Endometrium (tissue), 2 donors: ENCODE measurements around the gene SNAP29.
"Not testable (repeated sequence)": the region's sequence is repeated elsewhere in the genome, so short reads cannot be mapped to it uniquely, and the experiment has no call there.

ENCODE experiments used
- FAIRE-seq: peaks from 2 replicates; lab custom pipeline; 2012; peaks lifted over from hg19 to GRCh38; lab: Jason Lieb, UNC
- donor health status: control.
- donor health status: control.

Gene SNAP29

DNA sequence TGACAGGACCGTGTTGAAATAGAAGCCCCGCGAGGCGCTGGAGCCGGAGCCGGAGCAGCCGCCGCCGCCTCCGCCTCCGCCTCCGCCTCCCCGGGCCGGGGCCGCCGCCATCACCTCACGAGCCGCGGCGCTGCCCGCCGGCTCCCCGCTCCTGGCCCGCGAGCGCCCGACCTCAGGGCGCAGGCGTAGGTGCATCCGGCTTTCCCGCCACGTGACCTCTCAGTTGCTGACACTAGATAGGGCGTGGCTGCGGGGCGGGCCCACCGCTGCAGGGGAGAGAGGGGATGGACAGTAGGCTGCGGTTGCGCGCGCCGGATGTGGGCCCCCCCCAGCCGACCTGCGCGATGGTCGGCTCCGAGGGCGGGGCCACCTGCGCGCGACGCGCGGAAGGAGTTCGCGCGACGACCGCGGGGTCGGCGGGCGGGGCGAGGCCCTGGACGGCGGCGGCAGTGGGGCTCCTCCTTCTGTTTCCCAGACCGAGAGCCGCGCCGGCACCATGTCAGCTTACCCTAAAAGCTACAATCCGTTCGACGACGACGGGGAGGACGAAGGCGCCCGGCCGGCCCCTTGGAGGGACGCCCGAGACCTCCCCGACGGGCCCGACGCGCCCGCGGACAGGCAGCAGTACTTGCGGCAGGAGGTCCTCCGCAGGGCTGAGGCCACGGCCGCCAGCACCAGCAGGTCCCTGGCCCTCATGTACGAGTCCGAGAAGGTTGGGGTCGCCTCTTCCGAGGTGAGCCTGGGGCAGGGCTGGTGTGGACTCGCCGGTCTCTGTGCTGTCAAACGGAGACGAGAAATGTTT lies at the start of gene SNAP29, which contains the start of gene PI4KA:
SNAP29 (plus strand) TSS at position 393 of the 802 bp plus-strand sequence; CDS start at position 497, 104 bp downstream.
PI4KA (minus strand) TSS at position 197 of the 802 bp plus-strand sequence; CDS start at position 111, 86 bp downstream.
- FAIRE-seq = no peak

DNA sequence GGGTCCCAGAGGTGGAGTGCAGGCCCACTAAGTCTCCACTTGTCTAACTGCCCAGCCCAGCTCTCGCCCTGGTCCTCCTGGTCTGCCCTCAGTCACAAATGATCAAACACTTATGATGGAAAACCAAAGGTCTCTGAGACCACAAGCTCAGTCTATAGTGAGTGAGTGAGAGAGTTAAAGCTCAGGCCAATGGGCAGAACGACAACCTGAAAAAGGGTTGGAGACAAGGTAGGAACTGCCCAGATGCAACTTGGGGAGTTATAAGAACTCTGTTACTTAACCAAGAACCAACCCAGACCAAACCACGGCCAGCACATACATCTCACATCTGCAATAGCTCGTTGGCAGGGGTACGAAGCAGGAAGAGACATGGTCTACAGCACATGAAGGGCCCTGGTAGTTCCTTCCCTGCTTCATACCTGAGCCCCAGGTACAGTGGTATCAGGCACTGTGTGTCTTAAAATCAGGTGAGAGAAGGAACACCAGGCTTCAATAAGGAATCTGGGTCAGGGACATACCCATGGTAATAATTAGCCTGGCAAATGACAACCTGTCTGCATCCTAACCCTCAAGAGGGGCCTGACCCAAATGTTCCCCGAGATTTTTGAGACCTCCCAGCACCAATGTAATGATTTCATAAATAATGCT lies 49.1 kb upstream of the SNAP29 start:
- FAIRE-seq = no peak

DNA sequence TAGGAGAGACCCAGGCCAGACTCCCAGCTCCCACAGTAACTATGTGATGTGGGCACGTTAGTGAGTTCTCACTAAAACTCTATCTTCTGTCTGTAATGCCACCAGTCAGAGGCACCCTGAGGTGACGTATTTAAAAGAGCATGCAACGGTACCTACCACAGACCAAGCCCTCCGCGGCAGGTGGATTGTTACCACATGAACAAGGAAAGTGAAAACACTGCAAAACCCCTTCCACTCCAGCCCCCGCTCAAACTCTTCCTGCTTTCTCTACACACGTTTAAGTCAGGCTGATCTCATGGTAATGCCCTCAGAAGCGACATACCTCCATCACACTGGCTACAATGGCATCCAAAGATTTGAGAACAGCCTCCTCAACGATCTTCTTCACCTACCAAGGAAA lies 48.2 kb upstream of the SNAP29 start:
- FAIRE-seq = no peak

DNA sequence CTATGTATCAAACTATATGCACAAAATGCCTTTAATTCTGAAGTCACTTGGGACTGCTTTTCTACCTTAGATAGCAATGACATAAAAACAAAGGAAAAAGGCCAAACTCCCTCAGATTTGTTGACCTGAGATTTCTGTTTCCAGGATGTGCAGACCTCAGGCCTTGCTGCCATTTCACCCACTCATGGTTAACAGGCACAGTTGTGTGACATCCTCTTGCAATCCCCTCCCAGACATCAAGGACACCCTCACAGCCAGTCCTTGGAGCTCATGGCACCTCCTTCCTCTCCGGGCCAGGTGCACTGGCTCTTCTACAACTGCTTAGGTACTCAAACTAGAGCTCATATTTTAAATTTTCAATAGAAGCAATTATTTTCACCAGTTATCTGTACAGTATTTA lies 47.6 kb upstream of the SNAP29 start:
- FAIRE-seq = no peak

DNA sequence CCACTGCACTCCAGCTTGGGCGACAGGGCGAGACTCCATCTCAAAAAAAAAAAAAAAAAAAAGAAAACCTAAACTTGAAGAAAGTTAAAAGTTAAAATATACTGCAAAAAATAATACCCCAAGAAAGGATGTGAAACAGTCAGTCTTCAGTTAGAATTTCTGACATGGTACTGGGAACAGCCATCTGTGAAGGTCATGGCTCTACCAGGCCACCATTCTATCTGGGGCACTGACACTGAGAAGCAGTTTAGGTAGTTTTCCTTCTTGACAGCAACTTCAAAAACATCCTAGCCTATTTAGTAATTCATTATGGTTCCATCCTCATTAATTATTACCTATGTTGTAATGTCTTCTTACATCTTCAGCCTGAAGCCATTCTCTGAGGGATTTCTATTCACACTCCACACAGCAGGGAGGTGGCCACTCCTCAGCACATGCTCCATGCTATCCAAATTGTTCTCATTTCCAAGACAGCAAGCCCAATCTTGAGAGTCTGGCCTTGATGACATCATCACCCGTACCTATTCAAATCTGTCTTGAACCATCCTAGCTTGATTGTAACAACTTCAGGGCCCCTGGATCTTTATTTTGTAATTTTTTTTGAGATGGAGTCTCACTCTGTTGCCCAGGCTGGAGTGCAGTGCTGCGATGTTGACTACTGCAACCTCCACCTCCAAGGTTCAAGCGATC lies 46.7 kb upstream of the SNAP29 start:
- no peak for FAIRE-seq

DNA sequence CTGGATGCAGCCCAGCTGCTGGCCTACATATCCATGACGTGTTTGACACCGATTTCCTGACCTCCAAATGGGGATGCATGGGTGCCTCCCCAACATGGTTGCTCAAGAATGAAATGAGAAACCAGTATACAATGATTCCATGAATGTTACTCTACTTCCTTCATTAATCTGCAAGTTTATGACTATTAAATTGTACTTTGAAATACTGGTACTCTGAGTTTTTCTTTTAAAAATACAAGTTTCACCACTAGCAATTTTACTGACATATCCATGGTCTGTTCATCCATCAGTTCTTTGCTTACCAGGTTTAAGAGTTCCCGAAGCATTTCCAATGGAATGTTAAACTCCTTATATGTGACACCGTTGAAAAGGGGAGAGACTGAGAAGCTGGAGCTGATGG lies 45.8 kb upstream of the SNAP29 start:
- no peak for FAIRE-seq

DNA sequence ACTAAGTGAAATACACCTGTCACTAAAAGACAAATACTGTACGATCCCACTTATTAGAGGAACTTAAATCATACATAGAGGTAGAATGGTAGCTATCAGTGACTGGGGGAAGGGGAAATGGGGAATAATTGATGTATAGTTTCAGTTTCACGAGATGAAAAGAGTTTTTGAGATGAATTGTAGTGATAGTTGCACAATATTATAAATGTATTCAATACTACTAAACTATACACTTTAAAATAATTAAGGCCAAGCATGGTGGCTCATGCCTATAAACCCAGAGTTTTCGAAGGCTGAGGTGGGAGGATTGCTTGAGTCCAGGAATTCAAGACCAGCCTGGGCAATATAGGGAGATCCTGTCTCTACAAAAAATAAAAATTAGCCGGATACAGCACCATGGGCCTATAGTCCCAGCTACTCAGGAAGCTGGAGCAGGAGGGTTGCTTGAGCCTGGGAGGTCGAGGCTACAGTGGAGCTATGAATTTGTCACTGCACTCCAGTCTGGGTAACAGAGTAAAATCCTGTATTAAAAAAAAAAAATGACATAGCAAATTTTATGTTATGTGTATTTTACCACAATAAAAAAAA lies 44.5 kb upstream of the SNAP29 start:
- no peak for FAIRE-seq

DNA sequence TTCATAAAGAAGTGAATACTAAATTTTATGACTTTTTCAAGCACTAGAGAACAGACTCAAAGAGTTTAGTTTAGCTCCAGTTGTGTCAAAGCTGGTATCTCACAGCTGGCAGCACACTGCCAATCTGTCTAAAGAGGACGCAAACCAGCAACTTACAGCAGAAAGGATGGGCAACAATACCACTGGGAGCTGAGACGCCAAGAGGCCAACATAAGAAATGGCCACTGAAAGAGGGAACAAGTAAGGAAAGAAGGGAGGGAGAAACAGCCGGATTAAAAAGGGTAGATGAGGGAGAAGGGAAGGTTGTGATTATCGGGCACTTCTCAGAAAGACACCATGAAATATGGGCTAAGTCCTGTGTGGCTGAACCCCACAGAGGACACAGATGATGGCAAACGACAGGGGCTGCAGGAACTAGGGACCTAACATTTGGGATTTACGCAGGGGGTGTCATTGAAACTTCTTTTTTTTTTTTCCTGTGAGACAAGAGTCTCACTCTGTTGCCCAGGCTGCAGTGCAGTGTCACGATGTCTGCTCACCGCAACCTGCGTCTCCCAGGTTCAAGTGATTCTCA lies 43.2 kb upstream of the SNAP29 start:
- FAIRE-seq = no peak

DNA sequence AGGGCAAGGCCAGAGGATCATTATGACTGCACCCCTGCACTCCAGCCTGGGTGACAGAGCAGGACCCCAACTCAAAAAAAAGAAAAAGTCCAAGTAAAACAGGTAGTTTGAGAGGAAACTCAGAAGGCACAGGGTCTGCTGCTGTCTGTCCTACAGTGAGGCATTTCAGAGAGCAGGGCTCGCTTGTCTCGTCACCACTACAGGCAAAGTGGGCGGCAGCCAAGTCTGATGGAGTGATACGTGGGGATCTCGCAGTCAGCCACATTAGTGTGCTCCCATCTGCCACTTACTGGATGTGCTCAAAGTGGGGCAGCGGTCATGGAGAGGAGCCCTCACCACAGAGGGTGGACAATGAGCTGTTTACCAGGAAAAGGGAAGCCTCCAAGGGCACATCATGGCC lies 42.2 kb upstream of the SNAP29 start:
- FAIRE-seq = no peak

DNA sequence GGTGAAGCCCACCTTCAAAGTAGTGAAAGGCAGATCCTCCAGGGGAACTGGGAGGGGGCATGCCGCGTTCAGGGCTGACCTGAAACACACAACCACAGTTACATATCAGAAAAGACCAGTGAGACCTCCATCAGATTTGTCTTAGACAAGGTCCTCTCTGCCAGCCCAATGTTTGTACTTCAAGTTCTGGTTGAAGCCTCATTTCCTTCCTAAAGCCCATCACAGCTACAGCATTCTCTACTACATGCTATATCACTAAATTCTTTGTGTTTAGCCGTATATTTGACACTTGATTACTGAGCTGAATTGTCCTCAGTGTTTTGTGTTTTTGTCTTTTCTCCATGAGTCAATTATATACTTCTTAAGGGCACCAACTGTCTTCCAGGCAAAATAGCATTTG lies 40.3 kb upstream of the SNAP29 start:
- FAIRE-seq = no peak

DNA sequence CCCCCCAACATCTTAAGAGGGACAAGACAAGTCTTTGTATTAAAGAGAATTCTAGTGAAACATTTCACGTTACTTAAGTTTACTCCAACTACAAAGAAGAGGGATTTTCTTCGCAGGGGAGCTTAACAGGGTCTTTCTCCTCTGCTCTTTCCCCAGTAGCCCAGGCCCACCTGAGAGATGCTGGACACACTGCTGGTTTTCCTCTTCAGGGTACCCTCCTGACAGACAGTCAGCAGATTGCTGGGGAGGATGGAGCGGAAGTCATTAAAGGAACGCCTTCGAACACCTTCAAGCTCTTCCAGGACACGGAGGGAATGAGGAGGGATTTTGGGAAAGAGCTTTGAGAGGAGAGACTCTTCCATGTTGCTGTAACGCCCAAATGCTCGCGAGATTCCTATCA lies 39.3 kb upstream of the SNAP29 start:
- FAIRE-seq = no peak

DNA sequence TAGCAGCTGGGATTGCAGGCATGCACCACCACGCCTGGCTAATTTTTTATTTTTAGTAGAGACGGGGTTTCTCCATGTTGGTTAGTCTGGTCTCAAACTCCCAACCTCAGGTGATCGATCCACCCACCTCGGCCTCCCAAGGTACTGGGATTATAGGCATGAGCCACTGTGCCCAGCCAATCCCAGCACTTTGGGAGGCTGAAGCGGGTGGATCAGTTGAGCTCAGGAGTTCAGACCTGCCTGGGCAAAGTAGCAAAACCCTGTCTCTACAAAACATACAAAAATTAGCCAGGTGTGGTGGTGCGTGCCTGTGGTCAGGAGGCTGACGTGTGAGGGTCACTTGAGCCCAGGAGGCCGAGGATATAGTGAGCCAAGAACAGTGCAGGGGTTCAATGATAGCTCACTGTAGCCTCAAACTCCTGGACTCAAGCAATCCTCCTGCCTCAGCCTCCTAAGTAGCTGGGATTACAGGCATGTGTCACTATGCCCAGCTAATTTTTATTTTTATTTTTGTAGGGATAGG lies 37.0 kb upstream of the SNAP29 start:
- not testable (repeated sequence) for FAIRE-seq

DNA sequence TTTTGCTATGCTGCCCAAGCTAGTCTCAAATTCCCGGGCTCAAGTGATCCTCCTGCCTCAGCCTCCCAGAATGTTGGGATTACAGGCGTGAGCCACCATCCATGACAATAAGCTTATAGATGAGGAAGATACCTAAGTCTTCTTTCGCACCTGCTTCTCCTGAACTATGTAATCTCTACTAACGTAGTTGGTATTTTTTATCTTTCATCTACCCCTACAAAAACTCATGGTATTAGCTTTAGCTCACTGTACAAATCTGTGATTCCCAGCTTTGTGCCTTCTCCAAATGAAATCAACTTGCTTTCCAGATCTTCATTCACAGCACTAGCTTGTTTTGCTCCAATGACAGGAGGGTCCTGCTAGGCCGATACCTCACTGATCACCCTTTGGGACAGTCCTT lies 36.6 kb upstream of the SNAP29 start:
- FAIRE-seq = no peak

DNA sequence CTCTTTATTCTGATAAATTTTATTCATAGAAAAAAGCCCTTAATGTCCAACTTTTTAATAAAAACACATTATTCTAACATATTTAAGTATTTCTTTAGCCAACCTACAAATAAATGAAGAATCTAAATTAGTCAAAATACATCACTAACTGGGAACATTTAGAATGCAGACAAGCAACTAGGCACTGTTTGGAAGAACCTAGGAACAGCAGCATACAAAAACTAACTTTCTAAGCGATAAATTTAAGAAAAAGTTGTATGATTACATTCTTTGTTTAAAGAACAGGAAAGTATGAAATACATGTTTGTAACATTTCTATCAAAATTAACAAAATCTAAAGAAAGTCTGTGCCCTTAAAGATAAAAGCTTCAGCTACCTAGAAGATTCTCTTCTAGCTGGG lies 35.5 kb upstream of the SNAP29 start:
- no peak for FAIRE-seq

DNA sequence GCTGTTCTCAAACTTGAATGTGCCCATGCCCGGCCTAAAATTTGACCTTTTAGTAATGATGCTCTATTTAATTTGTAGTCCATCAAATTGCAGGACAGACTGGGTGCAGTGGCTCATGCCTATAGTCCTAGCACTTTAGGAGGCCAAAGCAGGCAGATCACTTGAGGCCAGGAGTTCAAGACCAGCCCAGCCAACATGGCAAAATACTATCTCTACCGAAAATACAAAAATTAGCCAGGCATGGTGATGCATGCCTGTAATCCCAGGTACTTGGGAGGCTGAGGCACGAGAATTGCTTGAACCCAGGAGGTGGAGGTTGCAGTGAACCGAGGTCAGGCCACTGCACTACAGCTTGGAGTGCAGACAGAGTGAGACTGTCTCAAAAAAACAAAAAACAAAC lies 33.6 kb upstream of the SNAP29 start:
- FAIRE-seq = not testable (repeated sequence)

DNA sequence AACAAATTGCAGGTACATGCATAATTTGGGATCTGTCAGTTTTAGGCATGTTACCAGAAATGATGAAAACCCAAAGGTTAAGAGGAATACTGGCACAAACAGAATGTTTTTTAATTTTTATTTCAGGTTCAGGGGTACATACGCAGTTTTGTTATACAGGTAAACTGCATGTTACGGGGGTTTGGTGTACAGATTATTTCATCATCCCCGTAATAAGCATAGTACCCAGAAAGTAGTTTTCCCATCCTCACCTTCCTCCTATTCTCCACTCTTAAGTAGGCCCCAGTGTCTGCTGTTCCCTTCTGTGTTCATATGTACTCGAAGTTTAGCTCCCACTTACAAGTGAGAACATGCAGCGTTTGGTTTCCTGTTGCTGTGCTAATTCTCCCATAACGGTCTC lies 33.2 kb upstream of the SNAP29 start:
- FAIRE-seq = no peak

DNA sequence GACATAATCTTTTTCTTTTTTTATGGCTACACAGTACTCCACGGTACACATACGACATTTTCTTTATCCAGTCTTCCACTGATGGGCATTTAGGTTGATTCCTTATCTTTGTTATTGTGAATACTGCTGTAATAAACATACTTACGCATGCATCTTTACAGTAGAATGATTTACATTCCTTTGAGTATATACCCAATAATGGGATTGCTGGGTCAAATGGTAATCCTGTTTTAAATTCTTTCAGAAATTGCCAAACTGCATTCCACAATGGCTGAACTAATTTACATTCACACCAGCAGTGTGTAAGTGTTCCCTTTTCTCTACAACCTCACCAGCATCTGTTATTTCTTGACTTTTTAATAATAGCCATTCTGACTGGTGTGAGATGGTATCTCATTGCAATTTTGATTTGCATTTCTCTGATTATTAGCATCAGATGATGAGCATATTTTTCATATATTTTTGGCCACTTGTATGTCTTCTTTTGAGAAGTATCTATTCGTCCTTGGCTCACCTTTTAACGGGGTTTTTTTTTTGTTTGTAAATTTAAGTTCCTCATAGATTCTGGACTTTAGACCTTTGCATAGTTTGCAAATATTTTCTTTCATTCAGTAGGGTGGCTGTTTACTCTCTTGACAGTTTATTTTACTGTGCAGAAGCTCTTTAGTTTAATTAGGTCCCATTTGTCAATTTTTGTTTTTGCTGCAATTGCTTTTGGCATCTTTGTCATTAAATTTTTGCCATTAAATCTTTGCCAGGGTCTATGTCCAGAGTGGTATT lies 32.2 kb upstream of the SNAP29 start:
- not testable (repeated sequence) for FAIRE-seq

DNA sequence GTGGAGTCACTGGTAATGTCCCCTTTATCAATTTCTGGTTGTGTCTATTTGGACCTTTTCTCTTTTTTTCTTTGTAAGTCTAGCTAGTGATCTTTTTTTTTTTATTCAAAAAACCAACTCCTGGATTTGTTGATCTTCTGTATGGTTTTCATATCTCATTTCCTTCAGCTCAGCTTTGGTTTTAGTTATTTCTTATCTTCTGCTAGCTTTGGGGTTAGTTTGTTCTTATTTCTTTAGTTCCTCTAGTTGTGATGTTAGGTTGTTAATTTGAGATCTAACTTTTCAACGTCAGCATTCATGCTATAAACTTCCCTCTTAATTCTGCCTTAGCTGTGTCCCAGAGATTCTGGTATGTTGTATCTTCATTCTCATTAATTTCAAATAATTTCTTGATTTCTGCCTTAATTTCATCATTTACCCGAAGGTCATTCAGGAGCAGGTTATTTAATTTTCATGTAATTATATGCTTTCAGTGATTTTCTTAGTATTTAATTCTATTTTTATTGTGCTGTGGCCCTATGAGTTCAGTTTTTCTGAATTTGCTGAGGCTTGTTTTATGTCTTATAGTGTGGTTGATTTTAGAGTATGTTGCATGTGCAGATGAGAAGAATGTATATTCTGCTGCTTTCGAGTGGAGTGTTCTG lies 29.2 kb upstream of the SNAP29 start:
- FAIRE-seq = no peak

DNA sequence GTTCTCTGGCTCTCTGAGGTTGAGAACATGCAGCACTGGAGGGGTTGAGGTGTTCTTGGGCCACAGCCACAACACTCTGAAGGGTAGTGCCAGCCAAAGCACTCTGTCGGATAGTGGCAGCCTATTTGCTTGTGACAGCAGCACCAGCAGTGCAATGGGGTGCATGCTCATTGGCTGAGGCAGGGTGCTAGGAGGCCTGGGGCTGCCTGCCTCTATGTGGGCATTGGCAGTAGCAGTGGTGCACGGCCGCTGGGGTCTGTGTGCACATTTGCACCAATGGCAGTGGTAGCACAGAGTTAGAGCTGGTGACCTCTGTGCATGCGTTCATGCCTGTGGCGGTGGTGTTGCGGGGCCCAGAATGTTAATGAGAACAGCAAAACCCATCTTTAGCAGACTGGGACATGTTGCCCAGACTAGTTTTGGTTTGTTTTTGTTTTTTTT lies 25.6 kb upstream of the SNAP29 start:
- no peak for FAIRE-seq

DNA sequence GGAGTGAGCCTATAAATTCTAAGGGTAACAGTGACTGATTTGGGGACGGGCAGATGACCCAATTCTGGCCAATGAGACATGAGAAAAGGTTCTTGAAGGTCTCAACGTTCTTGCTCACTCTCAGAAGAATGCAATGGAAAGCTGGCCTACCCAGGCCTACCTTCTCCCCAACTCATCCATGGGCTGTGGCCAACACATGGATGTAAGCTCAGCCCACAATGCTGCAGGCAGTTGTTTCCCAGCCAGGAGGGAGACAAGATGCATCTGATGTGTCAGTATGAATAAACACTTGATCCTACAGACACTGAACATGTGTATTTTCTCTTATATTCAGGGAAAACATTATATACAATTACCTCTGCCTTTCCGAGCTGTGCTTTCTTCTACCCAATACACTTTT lies 24.6 kb upstream of the SNAP29 start:
- no peak for FAIRE-seq

DNA sequence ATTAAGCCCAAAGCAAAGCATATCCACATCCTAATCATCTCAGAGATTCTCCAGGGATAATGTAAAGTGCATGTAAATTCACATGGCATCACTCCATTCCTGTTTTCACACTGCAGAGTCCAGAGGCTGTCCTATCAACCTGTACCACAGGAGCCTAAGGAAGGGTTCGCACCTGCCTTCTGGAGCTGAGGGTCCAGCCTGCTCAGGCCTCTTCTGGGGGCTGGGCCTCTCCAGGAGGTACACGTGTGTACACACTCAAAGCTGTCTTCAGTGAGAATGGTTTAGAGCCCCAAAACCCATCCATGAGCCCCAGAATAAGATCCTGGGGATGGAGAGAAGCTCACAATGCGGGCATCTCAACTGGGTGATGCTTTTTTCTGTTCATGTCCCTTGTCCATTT lies 24.1 kb upstream of the SNAP29 start:
- FAIRE-seq = no peak
